EH (cell line): Measurements from ENCODE around the gene C15orf39.

Experiments used
- DNase-seq: peaks from one replicate; pipeline ENCODE4 v3.0.0-alpha.2; 2015; ENCODE audit warnings: low read depth

Gene C15orf39

DNA sequence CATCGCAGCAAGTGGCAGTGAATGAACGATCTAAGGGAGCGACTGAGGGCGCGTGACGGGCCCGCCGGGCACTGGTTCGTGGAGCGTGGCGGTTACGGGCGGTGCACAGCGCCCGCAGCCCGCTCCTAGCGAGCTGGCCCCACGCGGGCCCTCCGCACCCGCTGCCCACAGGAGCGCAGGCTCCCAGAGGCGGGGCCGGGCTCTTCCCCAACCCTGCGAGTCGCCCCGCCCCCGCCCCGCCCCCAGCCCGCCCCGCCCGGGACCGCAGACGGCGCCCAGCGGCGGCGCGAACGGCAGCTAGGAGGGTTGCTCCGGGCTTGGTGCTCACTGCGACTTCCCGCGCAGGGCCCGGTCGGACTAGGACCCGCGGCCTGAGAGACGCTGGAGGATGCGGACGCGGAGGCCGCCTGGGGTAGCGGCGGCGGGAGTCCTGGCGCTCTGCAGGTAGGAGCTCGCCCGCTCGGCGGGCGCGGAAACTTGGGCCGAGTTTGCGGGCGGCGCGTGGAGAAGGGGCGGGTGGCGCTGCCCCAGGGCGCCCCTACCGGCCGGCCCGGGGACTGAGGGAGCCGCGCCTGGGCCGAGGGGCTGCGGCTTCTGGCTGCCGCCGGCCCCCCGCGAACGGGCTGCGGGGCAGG is at the start of gene C15orf39:
Gene C15orf39, plus strand, starts transcription at position 267 of the 635 bp plus-strand sequence. CDS start 4,167 bp downstream, outside the sequence.
- DNase-seq, result peak; percentile 76

- DNase-seq, result no peak
Observed at GRCh38 chr15:75152382-75153079, 49.2 kb upstream of the C15orf39 start.

- peak; percentile 49 for DNase-seq
Observed at GRCh38 chr15:75153087-75153486, 48.6 kb upstream of the C15orf39 start.

GRCh38 chr15:75153565-75154276 is 48.0 kb upstream of the C15orf39 start:
- no peak for DNase-seq

GRCh38 chr15:75154461-75155062 is 47.1 kb upstream of the C15orf39 start:
- DNase-seq, result no peak

- no peak for DNase-seq
Observed at GRCh38 chr15:75156326-75157215, 45.1 kb upstream of the C15orf39 start.

DNA sequence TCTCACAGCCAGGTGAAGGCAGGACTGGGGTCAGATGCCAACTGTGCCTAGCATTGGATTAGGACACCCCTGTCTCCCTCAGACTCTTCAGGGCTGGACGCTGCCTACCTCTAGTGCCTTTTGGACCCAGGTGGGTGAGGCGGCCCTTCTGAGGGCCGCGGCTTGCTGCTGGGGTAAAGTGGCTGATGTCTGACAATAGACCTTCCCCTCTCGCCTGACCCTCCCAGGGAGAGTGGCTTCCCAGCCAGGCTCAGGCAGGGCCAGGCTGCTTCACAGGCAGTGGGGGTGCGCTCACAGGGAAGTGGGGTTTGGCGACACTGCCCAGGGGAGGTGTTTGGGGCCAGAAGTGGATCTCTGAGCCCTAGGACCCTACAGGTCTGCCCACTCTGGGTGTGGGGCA is 43.3 kb upstream of the C15orf39 start:
- no peak for DNase-seq

- DNase-seq, result no peak
Observed at GRCh38 chr15:75159244-75159643, 42.4 kb upstream of the C15orf39 start.

DNA sequence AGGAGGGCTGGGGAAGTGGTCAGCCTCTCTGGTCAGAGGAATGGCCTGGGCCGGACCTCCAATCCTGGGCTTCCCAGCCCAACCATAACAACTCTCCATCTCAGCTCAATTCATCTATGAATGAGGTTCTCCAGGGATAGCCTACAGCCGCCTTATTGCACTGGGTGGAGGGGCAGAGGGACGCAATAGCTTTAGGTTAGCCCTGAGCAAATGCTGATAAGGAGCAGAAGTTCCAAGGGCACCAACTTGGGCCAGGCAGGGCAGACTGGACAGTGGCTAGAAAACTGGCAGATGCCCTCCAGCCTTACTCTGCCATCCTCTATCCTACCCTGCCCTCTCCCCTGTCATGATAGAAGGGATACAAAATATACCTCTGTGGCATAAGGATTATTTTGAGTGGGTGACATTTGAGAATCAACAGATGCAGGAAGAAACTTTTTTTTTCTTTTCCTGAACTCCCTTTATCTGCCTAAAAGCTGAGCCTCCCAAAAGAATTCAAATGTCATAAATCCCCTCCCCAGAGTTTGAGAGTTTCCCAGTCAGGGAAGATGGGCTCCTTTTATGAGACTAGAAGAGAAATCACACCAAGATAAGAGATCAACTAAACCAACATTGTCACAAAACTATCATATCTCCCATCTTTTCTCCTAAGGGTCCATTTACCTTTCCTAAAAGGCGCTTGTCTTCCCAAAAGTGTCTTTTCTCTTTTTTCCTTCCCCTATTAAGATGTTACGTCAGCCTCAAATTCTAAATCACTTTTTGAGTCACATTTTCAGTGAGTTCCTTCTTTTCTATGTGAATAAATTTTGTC is 40.4 kb upstream of the C15orf39 start:
- DNase-seq, result no peak

- DNase-seq, result no peak
Observed at GRCh38 chr15:75161917-75162414, 39.7 kb upstream of the C15orf39 start.

GRCh38 chr15:75163150-75163564 is 38.5 kb upstream of the C15orf39 start:
- DNase-seq, result no peak

DNA sequence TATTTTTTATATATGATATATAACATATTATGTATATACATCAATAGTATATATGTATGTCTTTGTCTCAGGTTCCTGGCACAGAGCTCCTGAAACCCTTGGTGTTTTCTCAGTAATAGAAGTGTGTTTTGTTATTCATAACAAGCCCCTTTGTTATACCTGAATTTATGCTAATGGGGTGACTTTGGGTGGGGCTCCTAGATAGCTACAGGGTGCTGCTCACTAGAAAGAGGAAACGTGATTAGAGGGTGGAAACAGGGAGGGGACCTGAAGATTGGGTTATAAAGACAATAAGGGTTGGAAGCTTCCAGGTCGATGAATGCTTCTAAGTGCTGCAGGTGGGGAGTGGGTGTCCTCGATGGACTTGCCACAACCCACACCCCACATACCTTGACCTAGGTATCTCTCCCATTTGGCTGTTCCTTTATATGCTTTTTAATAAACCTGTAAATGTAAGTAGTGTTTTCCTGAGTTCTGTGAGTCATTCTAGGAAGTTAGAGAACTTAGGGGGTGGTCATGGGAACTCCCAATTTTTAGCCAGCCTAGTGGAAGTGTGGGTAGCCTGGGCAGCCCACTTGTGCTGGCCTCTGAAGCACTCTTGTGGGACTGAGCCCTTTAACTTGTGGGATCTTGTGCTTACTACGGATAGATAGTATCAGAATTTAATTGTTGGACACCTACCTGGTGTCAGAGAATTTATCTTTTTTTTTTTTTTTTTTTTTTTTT is 36.9 kb upstream of the C15orf39 start:
- DNase-seq, result no peak

GRCh38 chr15:75166489-75167063 is 35.1 kb upstream of the C15orf39 start:
- peak; percentile 60 for DNase-seq

DNA sequence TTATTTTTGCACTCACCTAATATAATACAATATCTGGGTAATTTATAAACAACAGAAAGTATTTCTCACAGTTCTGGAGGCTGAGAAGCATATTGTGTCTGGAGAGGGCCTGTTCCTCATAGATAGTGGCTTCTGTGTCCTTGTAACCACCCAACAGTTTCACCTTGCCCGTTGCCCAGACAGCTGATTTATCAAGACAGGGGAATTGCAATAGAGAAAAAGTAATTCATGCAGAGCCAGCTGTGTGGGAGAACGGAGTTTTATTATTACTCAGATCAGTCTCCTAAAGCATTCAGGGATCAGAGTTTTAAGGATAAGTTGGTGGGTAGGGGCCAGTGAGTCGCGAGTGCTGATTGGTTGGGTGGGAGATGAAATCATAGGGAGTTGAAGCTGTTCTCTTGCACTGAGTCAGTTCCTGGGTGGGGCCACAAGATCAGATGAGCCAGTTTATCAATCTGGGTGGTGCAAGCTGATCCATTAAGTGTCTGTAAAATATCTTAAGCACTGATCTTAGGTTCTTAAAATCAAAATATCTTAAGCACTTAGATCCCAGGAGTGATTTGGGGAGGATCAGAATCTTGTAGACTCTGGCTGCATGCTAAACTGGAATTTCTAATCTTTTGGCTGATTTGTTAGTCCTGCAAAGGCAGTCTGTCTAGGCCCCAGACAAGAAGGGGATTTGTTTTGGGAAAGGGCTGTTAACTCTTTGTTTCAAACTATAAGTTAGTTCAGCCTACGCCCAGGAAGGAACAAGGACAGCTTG is 33.9 kb upstream of the C15orf39 start:
- peak; percentile 74 for DNase-seq

DNA sequence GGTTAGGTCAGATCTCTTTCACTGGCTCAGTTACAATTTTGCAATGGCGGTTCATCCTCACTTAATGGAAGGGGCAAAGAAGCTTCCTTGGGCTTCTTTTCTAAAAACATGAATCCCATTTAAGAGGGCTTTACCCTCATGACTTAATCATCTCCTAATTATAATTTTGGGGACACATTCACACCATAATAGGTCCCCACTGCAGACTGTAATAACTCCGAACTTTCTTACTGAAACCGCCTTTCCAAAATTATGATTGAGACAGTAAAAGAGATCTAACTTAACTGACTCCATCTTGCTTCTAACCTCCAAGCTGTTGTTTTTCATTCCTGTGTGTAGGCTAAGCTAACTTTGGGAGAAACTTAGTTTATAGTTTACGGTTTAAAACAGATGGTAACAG is 33.3 kb upstream of the C15orf39 start:
- no peak for DNase-seq

DNA sequence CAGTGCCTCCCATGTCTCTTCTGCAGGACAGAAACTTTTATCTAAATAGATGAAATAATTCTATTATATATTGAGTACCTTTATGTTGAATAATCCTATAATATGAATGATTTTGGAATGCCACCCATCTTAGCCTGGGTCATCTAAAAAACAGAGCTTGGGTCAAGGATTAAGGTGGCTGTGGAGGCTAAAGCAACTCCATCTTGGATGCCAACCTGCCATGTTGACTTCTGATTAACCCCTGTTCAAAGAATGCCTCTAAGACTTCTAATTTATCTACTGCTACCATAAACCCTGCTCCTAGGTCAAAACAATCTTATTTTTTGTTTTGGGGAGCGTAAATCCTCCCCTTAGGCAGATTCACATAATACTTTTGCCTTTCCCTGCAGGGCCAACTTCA is 31.5 kb upstream of the C15orf39 start:
- DNase-seq, result no peak

- peak; percentile 60 for DNase-seq
Observed at GRCh38 chr15:75170711-75171341, 30.9 kb upstream of the C15orf39 start.

DNA sequence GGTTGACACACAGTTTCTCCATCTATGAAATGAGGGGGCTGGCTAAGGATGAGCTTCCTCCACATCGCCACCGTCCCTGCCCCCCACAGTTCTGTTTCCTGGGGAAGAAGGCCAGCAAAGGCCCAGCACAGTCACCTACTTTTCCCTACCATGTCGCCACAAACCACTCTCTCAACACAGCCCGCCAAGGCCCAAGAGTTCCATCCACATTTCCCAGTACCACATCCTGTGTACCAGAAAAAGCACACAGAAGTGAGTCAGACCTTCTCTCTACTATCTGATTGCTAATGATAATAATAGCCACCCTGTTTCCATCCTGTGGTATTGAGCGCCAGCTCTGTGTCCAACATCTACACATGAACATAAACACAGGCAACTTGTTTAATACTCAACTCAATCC is 30.3 kb upstream of the C15orf39 start:
- peak; percentile 95 for DNase-seq
